CD8-positive, alpha-beta memory T cell (primary cell): ENCODE data around the gene EDN3. TPM values are rescaled to one million over a fixed set of nuclear protein-coding genes. Genes with fewer than 3 reads are reported as not detected.
A peak's percentile ranks its signal among the peaks of the same experiment; 100 is the strongest.

Experiments
- CTCF ChIA-PET: fragments of 350-600 bp; sonication (Branson Sonifier 250); formaldehyde crosslinking; loops from one replicate; lab custom pipeline; 2021; ENCODE audit warnings: antibody characterized with exemption; lab: Charles Lee
- POLR2A ChIA-PET: fragments of 350-600 bp; sonication (Branson Sonifier 250); formaldehyde crosslinking; loops from one replicate; lab custom pipeline; 2021; ENCODE audit warnings: antibody characterized with exemption; lab: Charles Lee
- DNase-seq, 5 donors: peaks; one replicate each; pipeline versions ENCODE4 v3.0.0 to v3.0.0-alpha.2; 2020 to 2022; ENCODE audit warnings: mixed read lengths in 1 of 5
- H3K27ac ChIP-seq: one replicate; pipeline ENCODE4 v1.7.0; 2013; ENCODE audit warnings: low read depth, mild to moderate bottlenecking, low read length, moderate library complexity
- H3K27me3 ChIP-seq: 2 replicates; pipeline ENCODE4 v1.7.0; 2013; ENCODE audit warnings: low read length, mild to moderate bottlenecking; ENCODE audit not compliant: insufficient read depth, poor library complexity, severe bottlenecking
- H3K36me3 ChIP-seq: 2 replicates; pipeline ENCODE4 v1.7.0; 2013; ENCODE audit warnings: mild to moderate bottlenecking, low read length, moderate library complexity; ENCODE audit not compliant: insufficient read depth
- H3K4me1 ChIP-seq: 2 replicates; pipeline ENCODE4 v1.7.0; 2013; ENCODE audit warnings: mild to moderate bottlenecking, low read length, moderate library complexity; ENCODE audit not compliant: insufficient read depth
- H3K4me3 ChIP-seq: 2 replicates; pipeline ENCODE4 v1.7.0; 2013; ENCODE audit warnings: mild to moderate bottlenecking, low read length
- H3K9me3 ChIP-seq: 2 replicates; pipeline ENCODE4 v1.7.0; 2013; ENCODE audit warnings: mild to moderate bottlenecking, low read length
- H3K27ac Mint-ChIP-seq, 8 donors: one replicate each; pipeline ENCODE4 v1.8.0; 2020 to 2021; ENCODE audit warnings: mixed read lengths in 8 of 8, mild to moderate bottlenecking in 6 of 8, inconsistent platforms in 3 of 8, moderate library complexity in 3 of 8
- H3K27me3 Mint-ChIP-seq, 2 donors: one replicate each; pipeline ENCODE4 v1.8.0; 2020 to 2021; ENCODE audit warnings: mixed read lengths in 2 of 2, mild to moderate bottlenecking in 1 of 2, moderate library complexity in 1 of 2
- H3K36me3 Mint-ChIP-seq, 3 donors: one replicate each; pipeline ENCODE4 v1.8.0; 2020 to 2021; ENCODE audit warnings: mixed read lengths in 3 of 3, inconsistent platforms in 1 of 3, mild to moderate bottlenecking in 1 of 3
- H3K4me1 Mint-ChIP-seq, 3 donors: one replicate each; pipeline ENCODE4 v1.8.0; 2020 to 2021; ENCODE audit warnings: mixed read lengths in 3 of 3, inconsistent platforms in 1 of 3, mild to moderate bottlenecking in 1 of 3
- H3K4me3 Mint-ChIP-seq, 7 donors: one replicate each; pipeline ENCODE4 v1.8.0; 2020 to 2021; ENCODE audit warnings: mixed read lengths in 7 of 7, mild to moderate bottlenecking in 6 of 7, moderate library complexity in 4 of 7, inconsistent platforms in 2 of 7
- H3K9me3 Mint-ChIP-seq, 5 donors: one replicate each; pipeline ENCODE4 v1.8.0; 2020 to 2022; ENCODE audit warnings: mixed read lengths in 5 of 5, mild to moderate bottlenecking in 3 of 5, moderate library complexity in 2 of 5, inconsistent platforms in 1 of 5
- polyA plus RNA-seq: library from polyadenylated mRNA; unstranded; fragments of 300-500 nt; fragmentation: Illumina TruSeq; gene quantifications from one replicate; pipeline ENCODE4 v1.2.3, GENCODE V29; 2021
- total RNA-seq, 2 experiments: library from RNA; stranded (reverse); gene quantifications; one replicate each; pipeline ENCODE4 v1.2.3, GENCODE V29; 2021

Gene EDN3, protein sequence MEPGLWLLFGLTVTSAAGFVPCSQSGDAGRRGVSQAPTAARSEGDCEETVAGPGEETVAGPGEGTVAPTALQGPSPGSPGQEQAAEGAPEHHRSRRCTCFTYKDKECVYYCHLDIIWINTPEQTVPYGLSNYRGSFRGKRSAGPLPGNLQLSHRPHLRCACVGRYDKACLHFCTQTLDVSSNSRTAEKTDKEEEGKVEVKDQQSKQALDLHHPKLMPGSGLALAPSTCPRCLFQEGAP
- total RNA-seq (under 1 TPM in 1 of 2 experiments, not detected in 1; 0.16 TPM), polyA plus RNA-seq (not detected)

DNA sequence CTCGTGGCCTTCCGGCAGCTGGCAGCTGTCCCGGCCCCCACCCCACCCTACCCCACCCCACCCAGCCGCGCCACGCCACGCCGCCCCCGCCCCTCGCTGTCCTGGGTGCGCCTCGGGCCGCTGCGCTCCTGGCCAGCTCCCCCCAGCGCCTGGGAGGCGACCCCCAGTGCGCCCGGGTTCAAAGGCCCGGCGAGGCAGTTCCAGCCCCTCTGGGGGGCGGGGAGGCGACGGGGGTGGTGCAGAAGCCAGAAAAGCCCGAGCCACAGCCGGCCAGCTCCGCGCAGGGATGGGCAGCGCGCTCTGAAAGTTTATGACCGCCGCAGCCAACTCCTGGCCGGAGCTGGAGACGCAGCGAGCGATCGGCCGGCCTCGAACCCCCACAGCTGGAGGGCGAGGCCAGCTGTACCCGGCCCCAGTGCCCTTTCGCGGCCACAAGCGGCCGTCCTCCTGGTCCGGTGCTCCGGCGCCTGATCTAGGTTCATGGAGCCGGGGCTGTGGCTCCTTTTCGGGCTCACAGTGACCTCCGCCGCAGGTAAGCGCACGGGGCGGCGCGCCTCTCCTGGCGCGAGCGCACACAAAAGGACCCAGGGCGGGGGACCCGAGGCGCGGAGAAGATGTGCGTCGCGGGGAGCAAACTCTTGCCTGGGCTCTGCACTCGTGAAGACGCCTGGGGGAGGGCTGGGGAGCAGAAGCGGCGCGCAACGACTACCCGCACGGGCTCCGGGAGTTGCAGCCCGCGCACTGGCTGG, at the start of gene EDN3:
TSS of gene EDN3 (plus strand) at position 279 of the 749 bp plus-strand sequence. CDS start at position 481, 202 bp downstream.
- Histone ChIP-seq H3K27me3 (peaks cover 6% of the 10 kb centered on the region), H3K4me3 (no peak within 1 kb of the TSS), H3K27ac (no peak within 1 kb of the TSS), H3K4me1 (no peaks in the 10 kb centered on the region), H3K9me3 (no peaks in the 10 kb centered on the region), H3K36me3 (no peaks in the 10 kb centered on the region)
- Mint-ChIP-seq H3K27ac (no peak within 1 kb of the TSS), H3K27me3 (peaks cover 37 to 70% of the 10 kb centered on the region in 2 donors), H3K4me1 (peaks cover 0 to 7% (median 0%) of the 10 kb centered on the region in 3 donors), H3K9me3 (no peaks in the 10 kb centered on the region), H3K36me3 (no peaks in the 10 kb centered on the region), H3K4me3 (no peak within 1 kb of the TSS)
- ChIA-PET CTCF (no interaction called here), POLR2A (interaction anchor here (0.6 kb wide), 1 partner anchor 60 kb away, joined by 4 read pairs; no protein-coding TSS in a partner anchor)
- DNase-seq = no peak

DNA sequence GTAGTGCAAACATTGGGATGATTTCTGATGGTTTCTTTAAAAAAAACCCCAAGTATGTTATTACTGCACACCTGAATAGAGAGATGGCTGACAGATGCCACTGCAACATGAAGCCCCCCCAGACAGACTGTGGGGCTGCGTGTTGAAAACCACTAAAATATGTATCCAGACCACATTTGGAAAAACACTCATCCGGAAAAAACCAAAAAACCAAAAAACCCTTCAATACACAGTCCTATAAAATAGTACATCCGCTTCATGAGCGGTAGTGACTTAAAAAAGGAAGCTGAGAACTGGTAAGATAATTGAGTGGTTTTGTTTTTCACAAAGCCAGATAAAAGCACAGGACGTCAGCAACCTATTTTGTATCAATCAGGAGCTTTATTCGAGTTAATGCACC, 47.1 kb upstream of the EDN3 start:
- ChIA-PET POLR2A (interaction anchor here (0.6 to 1.6 kb wide), 4 partner anchors 31 to 364 kb away, joined by 3 to 6 read pairs (median 4); no protein-coding TSS in a partner anchor), CTCF (interaction anchor here (1.4 to 1.6 kb wide), 2 partner anchors 9 to 165 kb away, joined by 3 to 4 read pairs; no protein-coding TSS in a partner anchor)
- H3K27me3 ChIP-seq = no peaks in the 10 kb centered on the region
- no peaks in the 10 kb centered on the region for H3K9me3 ChIP-seq
- H3K27ac Mint-ChIP-seq = peak overlapping the region; percentile 77 to 94 (median 90)
- peaks cover 16% of the 10 kb centered on the region for H3K36me3 ChIP-seq
- peaks cover 47 to 81% (median 68%) of the 10 kb centered on the region in 3 donors for H3K4me1 Mint-ChIP-seq
- no peaks in the 10 kb centered on the region for H3K27me3 Mint-ChIP-seq
- H3K9me3 Mint-ChIP-seq = no peaks in the 10 kb centered on the region
- peak in 3 of 5 donors; percentile 50 to 81 (median 57) for DNase-seq
- peak overlapping the region; percentile 20 for H3K27ac ChIP-seq
- H3K4me1 ChIP-seq = peaks cover 47% of the 10 kb centered on the region
- H3K4me3 Mint-ChIP-seq = peak overlapping the region in 6 of 7 donors; percentile 51 to 88 (median 70)
- peaks cover 38 to 82% (median 39%) of the 10 kb centered on the region in 3 donors for H3K36me3 Mint-ChIP-seq
- peak overlapping the region; percentile 29 for H3K4me3 ChIP-seq

DNA sequence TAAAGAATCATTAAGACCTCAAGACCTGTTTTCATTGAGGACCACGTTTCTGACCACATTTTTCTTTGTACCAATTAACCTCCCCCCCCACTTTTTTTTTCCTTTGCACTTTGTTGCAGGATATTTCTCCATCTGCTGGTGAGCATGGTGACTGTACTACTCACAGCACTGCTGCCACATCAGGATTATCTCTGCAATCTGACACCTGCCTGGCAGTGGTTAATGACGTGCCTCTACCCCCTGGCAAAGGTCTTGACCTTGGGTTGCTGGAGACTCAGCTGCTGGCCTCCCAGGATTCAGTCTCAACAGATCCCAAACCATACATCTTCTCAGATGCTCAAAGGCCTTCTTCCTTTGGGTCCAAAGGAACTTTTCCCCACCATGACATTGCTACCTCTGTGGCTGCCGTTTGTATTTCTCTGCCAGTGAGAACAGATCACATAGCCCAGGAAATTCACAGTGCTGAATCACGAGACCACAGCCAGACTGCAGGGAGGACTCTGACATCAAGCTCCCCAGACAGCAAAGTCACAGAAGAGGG, 46.6 kb upstream of the EDN3 start:
- H3K36me3 ChIP-seq = peaks cover 16% of the 10 kb centered on the region
- no peaks in the 10 kb centered on the region for H3K27me3 ChIP-seq
- POLR2A ChIA-PET = interaction anchor here (0.6 to 1.6 kb wide), 5 partner anchors 11 to 365 kb away, joined by 3 to 6 read pairs (median 4); no protein-coding TSS in a partner anchor
- H3K36me3 Mint-ChIP-seq = peaks cover 36 to 77% (median 38%) of the 10 kb centered on the region in 3 donors
- H3K9me3 Mint-ChIP-seq = no peaks in the 10 kb centered on the region
- peaks cover 51 to 81% (median 69%) of the 10 kb centered on the region in 3 donors for H3K4me1 Mint-ChIP-seq
- DNase-seq = peak; percentile 13 to 60 (median 32)
- H3K27me3 Mint-ChIP-seq = no peaks in the 10 kb centered on the region
- peaks cover 52% of the 10 kb centered on the region for H3K4me1 ChIP-seq
- H3K9me3 ChIP-seq = no peaks in the 10 kb centered on the region
- peak overlapping the region; percentile 18 for H3K4me3 ChIP-seq
- peak overlapping the region; percentile 77 to 94 (median 90) for H3K27ac Mint-ChIP-seq
- peak overlapping the region; percentile 12 for H3K27ac ChIP-seq
- CTCF ChIA-PET = interaction anchor here (0.5 to 1.6 kb wide), 3 partner anchors 9 to 166 kb away, joined by 3 to 4 read pairs (median 3); no protein-coding TSS in a partner anchor
- peak overlapping the region in 6 of 7 donors; percentile 51 to 88 (median 70) for H3K4me3 Mint-ChIP-seq

DNA sequence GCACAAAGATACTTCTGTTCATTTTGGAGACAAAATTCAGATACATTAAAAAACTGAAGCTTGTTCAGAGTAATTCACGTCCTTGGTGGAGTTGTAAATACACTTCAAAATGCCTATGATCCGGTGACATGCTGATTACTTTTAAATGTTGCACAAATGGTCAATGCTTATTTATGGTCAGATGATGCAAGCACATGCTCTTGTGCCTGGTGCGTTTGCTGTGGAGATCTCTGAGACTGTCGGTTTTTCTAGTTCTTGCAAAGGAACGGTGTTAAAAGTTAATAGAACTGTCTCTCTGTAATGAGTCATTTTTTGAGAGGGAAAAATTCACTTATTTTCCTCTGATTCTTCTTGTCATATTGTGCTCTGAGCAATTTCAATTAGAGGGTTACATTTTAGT, 45.2 kb upstream of the EDN3 start:
- no peak for DNase-seq
- H3K9me3 ChIP-seq = no peaks in the 10 kb centered on the region
- peaks cover 3% of the 10 kb centered on the region for H3K36me3 ChIP-seq
- H3K27me3 Mint-ChIP-seq = no peaks in the 10 kb centered on the region
- H3K4me1 ChIP-seq = peaks cover 58% of the 10 kb centered on the region
- ChIA-PET POLR2A (no interaction called here), CTCF (no interaction called here)
- H3K27ac Mint-ChIP-seq = peak overlapping the region in 5 of 8 donors; percentile 4 to 60 (median 43)
- no peak overlapping the region for H3K27ac ChIP-seq
- no peak overlapping the region for H3K4me3 ChIP-seq
- no peaks in the 10 kb centered on the region for H3K27me3 ChIP-seq
- no peaks in the 10 kb centered on the region for H3K9me3 Mint-ChIP-seq
- H3K36me3 Mint-ChIP-seq = peaks cover 31 to 63% (median 31%) of the 10 kb centered on the region in 3 donors
- H3K4me1 Mint-ChIP-seq = peaks cover 59 to 86% (median 72%) of the 10 kb centered on the region in 3 donors
- H3K4me3 Mint-ChIP-seq = no peak overlapping the region

DNA sequence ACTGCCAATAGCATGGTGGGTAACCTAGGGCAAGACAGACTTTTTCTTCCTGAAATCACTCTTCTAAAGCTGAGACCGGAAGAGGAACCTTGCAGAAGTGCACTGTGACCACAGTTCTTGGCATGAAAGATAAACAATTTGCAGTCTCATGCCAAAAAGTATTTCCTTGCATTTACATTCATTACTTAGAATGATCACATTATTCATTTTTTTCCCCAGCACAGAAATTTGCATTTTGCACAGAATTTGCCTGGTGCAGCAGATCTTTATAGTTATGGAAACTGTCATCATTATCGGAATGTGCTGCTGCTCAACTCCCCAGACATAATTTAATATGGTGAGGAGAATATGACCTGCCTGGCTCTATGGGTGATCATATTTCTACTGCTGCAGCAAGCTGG, 42.2 kb upstream of the EDN3 start:
- DNase-seq = peak in 1 of 5 donors; percentile 37
- no peaks in the 10 kb centered on the region for H3K27me3 ChIP-seq
- Mint-ChIP-seq H3K9me3 (no peaks in the 10 kb centered on the region), H3K36me3 (peaks cover 4 to 36% (median 16%) of the 10 kb centered on the region in 3 donors), H3K4me1 (peaks cover 32 to 72% (median 43%) of the 10 kb centered on the region in 3 donors), H3K4me3 (peak overlapping the region in 3 of 7 donors; percentile 9 to 33 (median 27)), H3K27me3 (no peaks in the 10 kb centered on the region), H3K27ac (peak overlapping the region; percentile 1 to 75 (median 44))
- peaks cover 41% of the 10 kb centered on the region for H3K4me1 ChIP-seq
- H3K9me3 ChIP-seq = no peaks in the 10 kb centered on the region
- ChIA-PET CTCF (interaction anchor here (1.5 kb wide), 1 partner anchor 238 kb away, joined by 3 read pairs; no protein-coding TSS in a partner anchor), POLR2A (interaction anchor here (1.0 kb wide), 1 partner anchor 287 kb away, joined by 3 read pairs; no protein-coding TSS in a partner anchor)
- no peak overlapping the region for H3K27ac ChIP-seq
- H3K4me3 ChIP-seq = peak overlapping the region; percentile 13
- no peaks in the 10 kb centered on the region for H3K36me3 ChIP-seq

DNA sequence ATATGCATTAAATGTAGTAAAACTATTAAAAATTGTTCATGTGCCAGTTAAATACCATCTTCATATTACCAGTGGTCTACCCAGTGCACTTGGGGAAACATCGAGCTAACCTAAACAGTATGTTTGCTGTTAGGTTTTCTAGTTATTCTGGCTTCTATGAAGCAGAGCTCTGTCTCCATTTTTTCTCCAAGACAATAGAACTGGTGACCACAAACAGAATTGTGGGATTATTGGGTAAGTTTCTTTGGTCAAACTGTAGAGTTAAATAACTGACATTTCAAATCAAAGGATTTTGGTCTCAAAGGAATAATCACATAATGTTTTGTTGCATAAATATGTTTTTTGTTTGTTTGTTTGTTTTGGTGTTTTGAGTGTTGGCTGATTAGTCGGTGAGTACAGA, 40.5 kb upstream of the EDN3 start:
- H3K9me3 Mint-ChIP-seq = no peaks in the 10 kb centered on the region
- H3K27ac Mint-ChIP-seq = no peak overlapping the region
- H3K4me1 Mint-ChIP-seq = peaks cover 20 to 55% (median 26%) of the 10 kb centered on the region in 3 donors
- Histone ChIP-seq H3K27me3 (no peaks in the 10 kb centered on the region), H3K4me3 (no peak overlapping the region), H3K27ac (no peak overlapping the region), H3K4me1 (peaks cover 24% of the 10 kb centered on the region), H3K36me3 (no peaks in the 10 kb centered on the region), H3K9me3 (no peaks in the 10 kb centered on the region)
- H3K4me3 Mint-ChIP-seq = no peak overlapping the region
- H3K36me3 Mint-ChIP-seq = peaks cover 4 to 20% (median 6%) of the 10 kb centered on the region in 3 donors
- CTCF ChIA-PET = no interaction called here
- POLR2A ChIA-PET = no interaction called here
- H3K27me3 Mint-ChIP-seq = no peaks in the 10 kb centered on the region
- no peak for DNase-seq

DNA sequence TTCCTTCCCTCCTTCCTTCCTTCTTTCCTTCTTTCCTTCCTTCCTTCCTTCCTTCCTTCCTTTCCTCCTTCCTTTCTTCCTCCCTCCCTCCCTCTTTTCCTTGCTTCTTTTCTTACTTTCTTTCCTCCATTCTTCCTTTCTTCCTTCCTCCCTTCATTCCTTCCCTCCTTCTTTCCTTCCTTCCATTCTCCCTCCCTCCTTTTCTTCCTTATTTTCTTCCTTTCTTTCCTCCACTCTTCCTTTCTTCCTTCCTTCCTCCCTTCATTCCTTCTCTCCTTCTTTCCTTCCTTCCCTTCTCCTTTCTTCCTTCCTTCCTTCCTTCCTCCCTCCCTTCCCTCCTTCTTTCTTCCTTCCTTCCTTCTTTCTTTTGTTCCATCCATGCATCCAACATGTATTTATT, 35.1 kb upstream of the EDN3 start:
- Histone ChIP-seq H3K9me3 (no peaks in the 10 kb centered on the region), H3K27me3 (no peaks in the 10 kb centered on the region), H3K27ac (no peak overlapping the region), H3K36me3 (no peaks in the 10 kb centered on the region), H3K4me3 (no peak overlapping the region), H3K4me1 (peaks cover 9% of the 10 kb centered on the region)
- H3K4me3 Mint-ChIP-seq = no peak overlapping the region
- ChIA-PET CTCF (no interaction called here), POLR2A (no interaction called here)
- no peaks in the 10 kb centered on the region for H3K9me3 Mint-ChIP-seq
- no peak overlapping the region for H3K27ac Mint-ChIP-seq
- H3K36me3 Mint-ChIP-seq = no peaks in the 10 kb centered on the region
- peaks cover 4 to 26% (median 10%) of the 10 kb centered on the region in 3 donors for H3K4me1 Mint-ChIP-seq
- peaks cover 10 to 28% of the 10 kb centered on the region in 2 donors for H3K27me3 Mint-ChIP-seq
- DNase-seq = no peak
